ENCODE measurements around the gene ETV3.

DNA sequence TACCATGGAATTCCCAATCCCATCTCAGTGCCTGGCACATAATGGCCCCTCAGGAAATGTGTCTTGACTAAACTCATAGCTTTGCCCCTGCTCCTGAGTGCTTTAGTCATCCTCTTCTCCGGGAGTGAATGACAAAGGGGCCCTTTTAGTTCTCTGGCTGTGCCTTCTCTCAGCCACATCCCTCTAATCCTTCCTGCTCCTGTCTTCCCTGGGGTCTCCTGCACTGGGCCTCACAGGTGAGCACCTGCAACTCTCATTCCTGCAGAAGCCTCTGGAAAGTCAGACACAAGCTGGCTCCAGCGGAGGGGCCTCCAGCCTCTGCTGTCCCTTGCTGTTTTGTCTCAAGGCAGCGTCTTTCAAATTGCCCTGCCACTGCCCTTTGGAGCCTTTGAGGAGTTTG is 24.6 kb downstream of the ETV3 start:
- TF ChIP-seq ZNF207 (IDR thresholded peaks at IDR 0.05; ENCODE audit: borderline replicate concordance) (no peak), EP300 (IDR thresholded peaks at IDR 0.05; ENCODE audit: borderline replicate concordance in 1 of 2, control insufficient read depth in 1 of 2, low read depth in 2 of 2, low read length in 2 of 2) (no peak), MXI1 (IDR thresholded peaks at IDR 0.05; ENCODE audit: low read depth, low read length) (no peak), POLR2AphosphoS5 (IDR thresholded peaks at IDR 0.05; ENCODE audit: low read length) (no peak), BHLHE40 (IDR thresholded peaks at IDR 0.05; ENCODE audit: borderline replicate concordance in 1 of 2, low read depth in 2 of 2, low read length in 1 of 2) (no peak)
- TF ChIP-seq, protein P1, sequence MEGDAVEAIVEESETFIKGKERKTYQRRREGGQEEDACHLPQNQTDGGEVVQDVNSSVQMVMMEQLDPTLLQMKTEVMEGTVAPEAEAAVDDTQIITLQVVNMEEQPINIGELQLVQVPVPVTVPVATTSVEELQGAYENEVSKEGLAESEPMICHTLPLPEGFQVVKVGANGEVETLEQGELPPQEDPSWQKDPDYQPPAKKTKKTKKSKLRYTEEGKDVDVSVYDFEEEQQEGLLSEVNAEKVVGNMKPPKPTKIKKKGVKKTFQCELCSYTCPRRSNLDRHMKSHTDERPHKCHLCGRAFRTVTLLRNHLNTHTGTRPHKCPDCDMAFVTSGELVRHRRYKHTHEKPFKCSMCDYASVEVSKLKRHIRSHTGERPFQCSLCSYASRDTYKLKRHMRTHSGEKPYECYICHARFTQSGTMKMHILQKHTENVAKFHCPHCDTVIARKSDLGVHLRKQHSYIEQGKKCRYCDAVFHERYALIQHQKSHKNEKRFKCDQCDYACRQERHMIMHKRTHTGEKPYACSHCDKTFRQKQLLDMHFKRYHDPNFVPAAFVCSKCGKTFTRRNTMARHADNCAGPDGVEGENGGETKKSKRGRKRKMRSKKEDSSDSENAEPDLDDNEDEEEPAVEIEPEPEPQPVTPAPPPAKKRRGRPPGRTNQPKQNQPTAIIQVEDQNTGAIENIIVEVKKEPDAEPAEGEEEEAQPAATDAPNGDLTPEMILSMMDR (IDR thresholded peaks at IDR 0.05 in 2 of 3, conservative IDR thresholded peaks at IDR 0.05 in 1 of 3; ENCODE audit: control insufficient read depth in 2 of 3, extremely low read depth in 1 of 3, insufficient read depth in 1 of 3, low read depth in 3 of 3, low read length in 3 of 3): no peak
- TF ChIP-seq, protein P2, sequence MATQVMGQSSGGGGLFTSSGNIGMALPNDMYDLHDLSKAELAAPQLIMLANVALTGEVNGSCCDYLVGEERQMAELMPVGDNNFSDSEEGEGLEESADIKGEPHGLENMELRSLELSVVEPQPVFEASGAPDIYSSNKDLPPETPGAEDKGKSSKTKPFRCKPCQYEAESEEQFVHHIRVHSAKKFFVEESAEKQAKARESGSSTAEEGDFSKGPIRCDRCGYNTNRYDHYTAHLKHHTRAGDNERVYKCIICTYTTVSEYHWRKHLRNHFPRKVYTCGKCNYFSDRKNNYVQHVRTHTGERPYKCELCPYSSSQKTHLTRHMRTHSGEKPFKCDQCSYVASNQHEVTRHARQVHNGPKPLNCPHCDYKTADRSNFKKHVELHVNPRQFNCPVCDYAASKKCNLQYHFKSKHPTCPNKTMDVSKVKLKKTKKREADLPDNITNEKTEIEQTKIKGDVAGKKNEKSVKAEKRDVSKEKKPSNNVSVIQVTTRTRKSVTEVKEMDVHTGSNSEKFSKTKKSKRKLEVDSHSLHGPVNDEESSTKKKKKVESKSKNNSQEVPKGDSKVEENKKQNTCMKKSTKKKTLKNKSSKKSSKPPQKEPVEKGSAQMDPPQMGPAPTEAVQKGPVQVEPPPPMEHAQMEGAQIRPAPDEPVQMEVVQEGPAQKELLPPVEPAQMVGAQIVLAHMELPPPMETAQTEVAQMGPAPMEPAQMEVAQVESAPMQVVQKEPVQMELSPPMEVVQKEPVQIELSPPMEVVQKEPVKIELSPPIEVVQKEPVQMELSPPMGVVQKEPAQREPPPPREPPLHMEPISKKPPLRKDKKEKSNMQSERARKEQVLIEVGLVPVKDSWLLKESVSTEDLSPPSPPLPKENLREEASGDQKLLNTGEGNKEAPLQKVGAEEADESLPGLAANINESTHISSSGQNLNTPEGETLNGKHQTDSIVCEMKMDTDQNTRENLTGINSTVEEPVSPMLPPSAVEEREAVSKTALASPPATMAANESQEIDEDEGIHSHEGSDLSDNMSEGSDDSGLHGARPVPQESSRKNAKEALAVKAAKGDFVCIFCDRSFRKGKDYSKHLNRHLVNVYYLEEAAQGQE (IDR thresholded peaks at IDR 0.05; ENCODE audit: low read depth, low read length): no peak
- TF ChIP-seq, protein P3, sequence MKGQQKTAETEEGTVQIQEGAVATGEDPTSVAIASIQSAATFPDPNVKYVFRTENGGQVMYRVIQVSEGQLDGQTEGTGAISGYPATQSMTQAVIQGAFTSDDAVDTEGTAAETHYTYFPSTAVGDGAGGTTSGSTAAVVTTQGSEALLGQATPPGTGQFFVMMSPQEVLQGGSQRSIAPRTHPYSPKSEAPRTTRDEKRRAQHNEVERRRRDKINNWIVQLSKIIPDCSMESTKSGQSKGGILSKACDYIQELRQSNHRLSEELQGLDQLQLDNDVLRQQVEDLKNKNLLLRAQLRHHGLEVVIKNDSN (IDR thresholded peaks at IDR 0.05; ENCODE audit: borderline replicate concordance, extremely low read length, insufficient read depth, low read depth, low read length): no peak

Measured in GM12878 (cell line).